Measurements from ENCODE around the gene HSD17B1. TPM values are rescaled to one million over a fixed set of nuclear protein-coding genes. Genes with fewer than 3 reads are reported as not detected.

The HSD17B1 gene
- total and polyA plus RNA-seq, 2 of the 13 experiments (the other 11 are each of a cell fraction or from before 2014, with no cell fraction given) = 0.54 to 0.93 TPM

- H3K4me3 ChIP-seq (replicated peaks in 1 of 3; ENCODE audit: insufficient read depth in 1 of 3, low read depth in 2 of 3, low read length in 3 of 3) = no peak overlapping the region
- TF ChIP-seq ZNF841 (CRISPR knock-in tag; IDR thresholded peaks at IDR 0.05; ENCODE audit: borderline replicate concordance) = no peak
- TF ChIP-seq MED8 (CRISPR knock-in tag; IDR thresholded peaks at IDR 0.05; ENCODE audit: insufficient replicate concordance) = no peak
- TF ChIP-seq LBX2 (CRISPR knock-in tag; IDR thresholded peaks at IDR 0.05; ENCODE audit: borderline replicate concordance) = no peak
- TF ChIP-seq HOXD1 (CRISPR knock-in tag; IDR thresholded peaks at IDR 0.05) = no peak
- no peak for TF ChIP-seq DBP (CRISPR knock-in tag; IDR thresholded peaks at IDR 0.05; ENCODE audit: not compliant biosample characterization)
- TF ChIP-seq KLF6 (CRISPR knock-in tag; IDR thresholded peaks at IDR 0.05) = no peak
- no peak for TF ChIP-seq MAFK (conservative IDR thresholded peaks at IDR 0.05 in 1 of 2, IDR thresholded peaks at IDR 0.05 in 1 of 2; ENCODE audit: low read length in 2 of 2)
- TF ChIP-seq ZXDC (CRISPR knock-in tag; IDR thresholded peaks at IDR 0.05) = no peak
- TF ChIP-seq YY1 (IDR thresholded peaks at IDR 0.05; ENCODE audit: insufficient read depth, insufficient replicate concordance, low read depth, low read length) = no peak
- TF ChIP-seq TRIM22 (IDR thresholded peaks at IDR 0.05) = no peak
- no peak for TF ChIP-seq ZNF432 (CRISPR knock-in tag; IDR thresholded peaks at IDR 0.05; ENCODE audit: borderline replicate concordance)
- no peak for TF ChIP-seq ZFP37 (CRISPR knock-in tag; IDR thresholded peaks at IDR 0.05; ENCODE audit: borderline replicate concordance)
- no peak for TF ChIP-seq ZBTB44 (CRISPR knock-in tag; IDR thresholded peaks at IDR 0.05)
- no peak for TF ChIP-seq GMEB2 (CRISPR knock-in tag; IDR thresholded peaks at IDR 0.05; ENCODE audit: low read depth)
- no peak for TF ChIP-seq ZBTB25 (CRISPR knock-in tag; IDR thresholded peaks at IDR 0.05)
Observed at GRCh38 chr17:42514867-42515266, 37.9 kb upstream of the HSD17B1 start.

More at GRCh38 chr17:42514867-42515266, 37.9 kb upstream of the HSD17B1 start:
- DNase-seq (ENCODE audit: low spot score) = no peak
- no peaks in the 10 kb centered on the region for H3K27me3 ChIP-seq (ENCODE audit: control insufficient read depth in 1 of 2, insufficient read depth in 2 of 2, low read length in 2 of 2)
- no peaks in the 10 kb centered on the region for H3K79me2 ChIP-seq (ENCODE audit: insufficient read depth, low read length)
- no peak for ATAC-seq
- H2AFZ ChIP-seq (ENCODE audit: low read length) = no peak overlapping the region
- over 99% methylated on average over 8 of the region's 8 CpGs for WGBS (ENCODE audit: low lambda C conversion rate)
- CTCF ChIA-PET (ENCODE audit: low intra/inter-chr PET ratio, low total read pairs) = no interaction called here
- H4K20me1 ChIP-seq (ENCODE audit: insufficient read depth, low read length) = no peaks in the 10 kb centered on the region
- H3K4me2 ChIP-seq (ENCODE audit: low read depth, low read length) = no peak overlapping the region
- H3K27ac ChIP-seq (ENCODE audit: extremely low read length, insufficient read depth, low read length) = no peak overlapping the region
- POLR2A ChIA-PET = no interaction called here
- no TSS peak for BruUV-seq (replicated peaks)
- intact Hi-C loops (cut with micrococcal nuclease; ENCODE audit: unreplicated experiment) (no loop called here), in situ Hi-C loops (cut with HindIII; ENCODE audit: extremely low pct_ligation_motif_present, low pct_unique_long_range_greater_than_20kb) (loop anchor here (5.0 kb wide), 1 partner anchor 93 kb away; the partner anchor contains the start of gene CAVIN1)
- peaks cover 21 to 36% of the 10 kb centered on the region in 2 experiments for H3K36me3 ChIP-seq (replicated peaks in 1 of 2; ENCODE audit: control insufficient read depth in 1 of 2, insufficient read depth in 2 of 2, low read length in 2 of 2)
- H3K9ac ChIP-seq (ENCODE audit: insufficient read depth, low read depth, low read length) = no peak overlapping the region
- H3K4me1 ChIP-seq (ENCODE audit: insufficient read depth, low read length) = peaks cover 34% of the 10 kb centered on the region
- H3K9me3 ChIP-seq (ENCODE audit: low read length) = no peaks in the 10 kb centered on the region
- no peak for FAIRE-seq
